Parathyroid adenoma (tissue), 2 donors: Measurements from ENCODE around the gene NIPAL1.

Experiments used
- H2AFZ ChIP-seq: fragments of 300-600 bp; sonication (generic); one replicate; pipeline ENCODE4 v1.7.0; 2017; ENCODE audit warnings: antibody characterized with exemption, mild to moderate bottlenecking
- H3K27ac ChIP-seq: fragments of 300-600 bp; sonication (generic); one replicate; pipeline ENCODE4 v1.7.0; 2017
- H3K27me3 ChIP-seq: fragments of 300-600 bp; sonication (generic); one replicate; pipeline ENCODE4 v1.7.0; 2017; ENCODE audit warnings: low read length; ENCODE audit not compliant: control insufficient read depth, insufficient read depth
- H3K36me3 ChIP-seq: fragments of 300-600 bp; sonication (generic); one replicate; pipeline ENCODE4 v1.7.0; 2017; ENCODE audit warnings: low read length; ENCODE audit not compliant: control insufficient read depth, insufficient read depth
- H3K4me1 ChIP-seq: fragments of 300-600 bp; sonication (generic); one replicate; pipeline ENCODE4 v1.7.0; 2017; ENCODE audit warnings: control low read depth
- H3K4me2 ChIP-seq: fragments of 300-600 bp; sonication (generic); one replicate; pipeline ENCODE4 v1.7.0; 2017; ENCODE audit warnings: low read length
- H3K4me3 ChIP-seq: fragments of 300-600 bp; sonication (generic); one replicate; pipeline ENCODE4 v1.7.0; 2017; ENCODE audit warnings: low read depth, low read length
- H3K79me2 ChIP-seq: fragments of 300-600 bp; sonication (generic); one replicate; pipeline ENCODE4 v1.7.0; 2017; ENCODE audit warnings: control low read depth
- H3K9ac ChIP-seq: fragments of 300-600 bp; sonication (generic); one replicate; pipeline ENCODE4 v1.7.0; 2017; ENCODE audit warnings: mild to moderate bottlenecking
- H3K9me3 ChIP-seq: fragments of 300-600 bp; sonication (generic); one replicate; pipeline ENCODE4 v1.7.0; 2017; ENCODE audit warnings: low read length; ENCODE audit not compliant: control insufficient read depth
- CTCF ChIP-seq: fragments of 300-600 bp; sonication (generic); IDR thresholded peaks from one replicate; pipeline ENCODE4 v1.7.0; 2017; ENCODE audit warnings: antibody characterized with exemption, mild to moderate bottlenecking
- donor health status: primary hyperparathyroidism.

The NIPAL1 gene

GRCh38 chr4:48033412-48033811, 16.8 kb downstream of the NIPAL1 start:
- Histone ChIP-seq H3K4me2 (no peak overlapping the region), H3K27ac (no peak overlapping the region)
- no peak for TF ChIP-seq CTCF

DNA sequence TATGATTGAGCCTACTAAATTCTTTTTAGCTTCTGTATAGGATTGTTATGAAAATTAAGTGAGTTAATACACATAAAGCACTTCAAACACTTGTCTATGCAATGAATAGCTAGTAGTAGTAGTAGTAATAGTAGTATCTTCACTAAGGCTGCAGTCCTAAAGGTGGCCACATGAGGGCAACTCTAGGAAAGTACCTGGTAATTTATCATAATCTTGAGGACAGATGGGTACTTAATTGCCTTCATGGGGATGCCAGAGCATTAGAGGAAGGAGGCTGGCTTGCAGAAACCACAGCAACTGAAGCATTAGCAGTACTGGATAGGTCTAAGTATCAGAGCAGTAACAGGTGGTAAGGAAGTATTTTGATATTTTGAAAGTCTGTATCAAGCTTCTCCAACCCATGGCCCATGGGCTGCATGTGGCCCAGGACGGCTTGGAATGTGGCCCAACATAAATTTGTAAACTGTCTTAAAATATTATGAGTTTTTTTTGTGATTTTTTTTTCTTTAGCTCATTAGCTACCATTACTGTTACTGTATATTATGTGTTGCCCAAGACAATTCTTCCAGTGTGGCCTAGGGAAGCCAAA, 17.3 kb downstream of the NIPAL1 start:
- no peak overlapping the region for H3K4me3 ChIP-seq
- no peak overlapping the region for H3K27ac ChIP-seq
- peak; percentile 46 for TF ChIP-seq CTCF
- no peaks in the 10 kb centered on the region for H3K27me3 ChIP-seq
- no peaks in the 10 kb centered on the region for H3K36me3 ChIP-seq
- no peak overlapping the region for H2AFZ ChIP-seq
- H3K9ac ChIP-seq = no peak overlapping the region
- H3K9me3 ChIP-seq = no peaks in the 10 kb centered on the region
- H3K4me1 ChIP-seq = no peaks in the 10 kb centered on the region
- H3K4me2 ChIP-seq = no peak overlapping the region
- no peaks in the 10 kb centered on the region for H3K79me2 ChIP-seq

More at GRCh38 chr4:48033412-48033811, 16.8 kb downstream of the NIPAL1 start:
- Histone ChIP-seq H3K9me3 (no peaks in the 10 kb centered on the region), H3K4me1 (no peaks in the 10 kb centered on the region), H3K79me2 (no peaks in the 10 kb centered on the region), H2AFZ (no peak overlapping the region), H3K9ac (no peak overlapping the region), H3K27me3 (no peaks in the 10 kb centered on the region), H3K4me3 (no peak overlapping the region), H3K36me3 (no peaks in the 10 kb centered on the region)

- Histone ChIP-seq H3K4me1 (no peaks in the 10 kb centered on the region), H2AFZ (no peak overlapping the region), H3K27me3 (no peaks in the 10 kb centered on the region), H3K9me3 (no peaks in the 10 kb centered on the region), H3K4me3 (no peak overlapping the region), H3K36me3 (no peaks in the 10 kb centered on the region), H3K27ac (no peak overlapping the region), H3K9ac (no peak overlapping the region), H3K4me2 (no peak overlapping the region), H3K79me2 (no peaks in the 10 kb centered on the region)
- TF ChIP-seq CTCF = no peak
These were observed 19.4 kb downstream of the NIPAL1 start for GRCh38 chr4:48035952-48036351.

GRCh38 chr4:48037117-48037462, 20.5 kb downstream of the NIPAL1 start:
- Histone ChIP-seq H2AFZ (no peak overlapping the region), H3K79me2 (no peaks in the 10 kb centered on the region), H3K36me3 (no peaks in the 10 kb centered on the region), H3K9ac (no peak overlapping the region), H3K4me1 (no peaks in the 10 kb centered on the region), H3K27me3 (no peaks in the 10 kb centered on the region), H3K4me2 (no peak overlapping the region), H3K9me3 (no peaks in the 10 kb centered on the region), H3K27ac (no peak overlapping the region), H3K4me3 (no peak overlapping the region)
- TF ChIP-seq CTCF = no peak

- no peak for TF ChIP-seq CTCF
- Histone ChIP-seq H3K36me3 (no peaks in the 10 kb centered on the region), H3K9ac (no peak overlapping the region), H3K79me2 (no peaks in the 10 kb centered on the region), H3K4me3 (no peak overlapping the region), H3K27me3 (no peaks in the 10 kb centered on the region), H2AFZ (no peak overlapping the region), H3K27ac (no peak overlapping the region), H3K4me1 (peaks cover 4% of the 10 kb centered on the region), H3K9me3 (no peaks in the 10 kb centered on the region), H3K4me2 (no peak overlapping the region)
These were observed 22.1 kb downstream of the NIPAL1 start for GRCh38 chr4:48038666-48039065.
